GM10248 (cell line): ENCODE measurements around the gene TBCA.

Source experiments
- CTCF ChIA-PET: fragments of 300-600 bp; sonication (Branson Sonifier 250); formaldehyde crosslinking; extraction: SDS; loops from one replicate; lab custom pipeline; 2021; ENCODE audit warnings: antibody characterized with exemption; lab: Yijun Ruan, JAX
- POLR2A ChIA-PET: fragments of 350-650 bp; sonication (Branson Sonifier 250); formaldehyde crosslinking; extraction: SDS; loops from one replicate; lab custom pipeline; 2020; ENCODE audit warnings: antibody characterized with exemption; lab: Yijun Ruan, JAX
- DNase-seq: peaks from one replicate; pipeline ENCODE4 v3.0.0; 2012; ENCODE audit errors: extremely low spot score
- CTCF ChIP-seq: IDR thresholded peaks from 2 replicates; pipeline ENCODE4 v1.5.1; 2012; ENCODE audit warnings: mild to moderate bottlenecking, low read depth; ENCODE audit errors: extremely low read depth, missing control alignments, control extremely low read depth

TBCA gene

GRCh38 chr5:77649776-77650175 lies 126.4 kb downstream of the TBCA start:
- ChIA-PET POLR2A (no interaction called here), CTCF (interaction anchor here (1.3 kb wide), 1 partner anchor 13 kb away, joined by 4 read pairs; no protein-coding TSS in a partner anchor)
- TF ChIP-seq CTCF = no peak
- no peak for DNase-seq

- ChIA-PET CTCF (interaction anchor here (0.6 to 3.4 kb wide), 12 partner anchors 11 to 371 kb away, joined by 3 to 20 read pairs (median 3); no protein-coding TSS in a partner anchor), POLR2A (no interaction called here)
- no peak for DNase-seq
- no peak for TF ChIP-seq CTCF
Observed at GRCh38 chr5:77645995-77646639, 130.0 kb downstream of the TBCA start.

GRCh38 chr5:77645158-77645994 lies 130.8 kb downstream of the TBCA start:
- ChIA-PET POLR2A (no interaction called here), CTCF (interaction anchor here (0.6 to 3.4 kb wide), 13 partner anchors 10 to 372 kb away, joined by 3 to 20 read pairs (median 3); no protein-coding TSS in a partner anchor)
- TF ChIP-seq CTCF = peak; percentile 63
- peak; percentile 85 for DNase-seq

- no peak for TF ChIP-seq CTCF
- no peak for DNase-seq
- ChIA-PET POLR2A (no interaction called here), CTCF (interaction anchor here (0.8 to 3.4 kb wide), 5 partner anchors 14 to 328 kb away, joined by 3 to 20 read pairs (median 3); no protein-coding TSS in a partner anchor)
Observed at GRCh38 chr5:77644371-77645157, 131.6 kb downstream of the TBCA start.

GRCh38 chr5:77643654-77644370 lies 132.3 kb downstream of the TBCA start:
- ChIA-PET POLR2A (no interaction called here), CTCF (interaction anchor here (0.8 to 1.1 kb wide), 2 partner anchors 13 to 25 kb away, joined by 3 read pairs; no protein-coding TSS in a partner anchor)
- no peak for TF ChIP-seq CTCF
- no peak for DNase-seq
